ENCODE measurements around the gene ANGPTL2.

Gene ANGPTL2

GRCh38 chr9:127116957-127117356, 5.5 kb downstream of the ANGPTL2 start:
- DNase-seq, result no peak

GRCh38 chr9:127116088-127116726, 6.2 kb downstream of the ANGPTL2 start:
- no peak for DNase-seq

GRCh38 chr9:127114606-127115005, 7.8 kb downstream of the ANGPTL2 start:
- DNase-seq, result no peak

GRCh38 chr9:127113191-127113972, 9.1 kb downstream of the ANGPTL2 start:
- no peak for DNase-seq

GRCh38 chr9:127112735-127113161, 9.7 kb downstream of the ANGPTL2 start:
- DNase-seq, result no peak

- DNase-seq, result no peak
Observed at GRCh38 chr9:127112056-127112455, 10.4 kb downstream of the ANGPTL2 start.

- no peak for DNase-seq
Observed at GRCh38 chr9:127109212-127109711, 13.2 kb downstream of the ANGPTL2 start.

- no peak for DNase-seq
Observed at GRCh38 chr9:127107929-127108876, 14.2 kb downstream of the ANGPTL2 start.

GRCh38 chr9:127107171-127107928, 15.1 kb downstream of the ANGPTL2 start:
- DNase-seq, result no peak

GRCh38 chr9:127106466-127106855, 16.0 kb downstream of the ANGPTL2 start:
- no peak for DNase-seq

- DNase-seq, result no peak
Observed at GRCh38 chr9:127105805-127106465, 16.5 kb downstream of the ANGPTL2 start.

GRCh38 chr9:127104581-127105311, 17.7 kb downstream of the ANGPTL2 start:
- DNase-seq, result no peak

- no peak for DNase-seq
Observed at GRCh38 chr9:127102788-127103187, 19.6 kb downstream of the ANGPTL2 start.

- no peak for DNase-seq
Observed at GRCh38 chr9:127102176-127102575, 20.3 kb downstream of the ANGPTL2 start.

GRCh38 chr9:127099664-127100063, 22.8 kb downstream of the ANGPTL2 start:
- no peak for DNase-seq

- no peak for DNase-seq
Observed at GRCh38 chr9:127098916-127099553, 23.4 kb downstream of the ANGPTL2 start.

- no peak for DNase-seq
Observed at GRCh38 chr9:127097683-127098082, 24.8 kb downstream of the ANGPTL2 start.

GRCh38 chr9:127096208-127096607, 26.2 kb downstream of the ANGPTL2 start:
- no peak for DNase-seq

GRCh38 chr9:127095411-127095810, 27.0 kb downstream of the ANGPTL2 start:
- no peak for DNase-seq

- DNase-seq, result no peak
Observed at GRCh38 chr9:127093319-127094020, 29.0 kb downstream of the ANGPTL2 start.

Data from effector CD8-positive, alpha-beta T cell (primary cell).